GM18909 (cell line): ENCODE results near the gene LATS2.

ENCODE experiments used
- ATAC-seq: cut with Tn5 transposase; IDR thresholded peaks from one replicate; pipeline ENCODE4 v1.9.1; 2021; ENCODE audit warnings: mild to moderate bottlenecking; ENCODE audit not compliant: unreplicated experiment, poor library complexity

The LATS2 gene

GRCh38 chr13:20924758-20925394, 136.5 kb downstream of the LATS2 start:
- ATAC-seq, result no peak

DNA sequence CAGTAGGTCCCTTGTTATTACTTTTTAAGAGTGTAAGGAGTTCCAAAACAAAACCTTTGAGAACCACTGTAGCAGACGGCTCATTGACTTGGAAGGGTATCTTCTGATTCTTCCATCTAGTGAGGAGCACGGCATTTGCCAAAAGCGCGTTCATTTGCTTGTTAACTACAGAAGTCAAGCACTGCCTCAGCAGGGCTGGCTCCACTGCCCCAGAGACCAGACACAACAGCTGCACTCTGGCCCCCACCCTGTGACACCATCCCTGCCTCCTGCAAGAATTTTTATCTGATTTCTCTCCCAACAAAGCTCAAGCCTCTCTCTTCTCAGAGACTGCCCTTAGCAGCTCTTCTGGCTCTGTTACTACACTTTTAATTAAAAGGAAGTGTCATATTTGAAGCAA, 138.1 kb downstream of the LATS2 start:
- ATAC-seq, result no peak
